Activated naive CD4-positive, alpha-beta T cell treated with anti-CD3 and anti-CD28 coated beads, Interleukin-2, amount 10 ng/mL, durations not matched to agents 7 days and 5 days (primary cell): ENCODE results near the gene CAMKK2.

Source experiments
- CTCF ChIA-PET: fragments of 350-600 bp; sonication (Branson Sonifier 250); formaldehyde crosslinking; loops from one replicate; lab custom pipeline; 2021; ENCODE audit warnings: antibody characterized with exemption; lab: Charles Lee
- DNase-seq: peaks from one replicate; pipeline ENCODE4 v3.0.0-alpha.2; 2020
- H3K27ac Mint-ChIP-seq: one replicate; pipeline ENCODE4 v1.8.0; 2021; ENCODE audit warnings: mild to moderate bottlenecking, moderate library complexity, mixed read lengths
- H3K27me3 Mint-ChIP-seq: one replicate; pipeline ENCODE4 v1.8.0; 2021; ENCODE audit warnings: mild to moderate bottlenecking, mixed read lengths
- H3K36me3 Mint-ChIP-seq: one replicate; pipeline ENCODE4 v1.8.0; 2021; ENCODE audit warnings: mixed read lengths
- H3K4me1 Mint-ChIP-seq: one replicate; pipeline ENCODE4 v1.8.0; 2021; ENCODE audit warnings: mixed read lengths
- H3K4me3 Mint-ChIP-seq: one replicate; pipeline ENCODE4 v1.8.0; 2021; ENCODE audit warnings: mild to moderate bottlenecking, moderate library complexity, mixed read lengths
- H3K9me3 Mint-ChIP-seq: one replicate; pipeline ENCODE4 v1.8.0; 2021; ENCODE audit warnings: mixed read lengths

The CAMKK2 gene

GRCh38 chr12:121296618-121297434 lies at the start of gene CAMKK2:
Gene CAMKK2 (minus strand): TSS chr12:121296709. CDS start chr12:121274526, 22,183 bp downstream.
- CTCF ChIA-PET = interaction anchor here (1.5 kb wide), 1 partner anchor 10 kb away, joined by 5 read pairs; no protein-coding TSS in a partner anchor
- H3K36me3 Mint-ChIP-seq = peaks cover 4% of the 10 kb centered on the region

GRCh38 chr12:121345151-121345815 lies 48.8 kb upstream of the CAMKK2 start:
- CTCF ChIA-PET = no interaction called here
- H3K4me3 Mint-ChIP-seq = no peak overlapping the region
- peaks cover 28% of the 10 kb centered on the region for H3K4me1 Mint-ChIP-seq
- H3K9me3 Mint-ChIP-seq = no peaks in the 10 kb centered on the region
- peak overlapping the region; percentile 47 for H3K27ac Mint-ChIP-seq
- no peak for DNase-seq
- no peaks in the 10 kb centered on the region for H3K27me3 Mint-ChIP-seq
- peaks cover 50% of the 10 kb centered on the region for H3K36me3 Mint-ChIP-seq

More at GRCh38 chr12:121296618-121297434, at the start of gene CAMKK2:
- no peaks in the 10 kb centered on the region for H3K9me3 Mint-ChIP-seq
- H3K27ac Mint-ChIP-seq = peak within 1 kb of the TSS; percentile 86
- H3K4me3 Mint-ChIP-seq = peak within 1 kb of the TSS; percentile 92
- peaks cover under 1% of the 10 kb centered on the region for H3K27me3 Mint-ChIP-seq
- DNase-seq = peak; percentile 91
- H3K4me1 Mint-ChIP-seq = peaks cover 46% of the 10 kb centered on the region

- Mint-ChIP-seq H3K27me3 (no peaks in the 10 kb centered on the region), H3K36me3 (peaks cover 55% of the 10 kb centered on the region), H3K9me3 (no peaks in the 10 kb centered on the region), H3K4me3 (no peak overlapping the region), H3K27ac (peak overlapping the region; percentile 45), H3K4me1 (peaks cover 31% of the 10 kb centered on the region)
- CTCF ChIA-PET = no interaction called here
- DNase-seq = no peak
These were observed 48.0 kb upstream of the CAMKK2 start for GRCh38 chr12:121344506-121344905.

GRCh38 chr12:121337416-121337815 lies 40.9 kb upstream of the CAMKK2 start:
- peaks cover 47% of the 10 kb centered on the region for H3K36me3 Mint-ChIP-seq
- H3K9me3 Mint-ChIP-seq = no peaks in the 10 kb centered on the region
- CTCF ChIA-PET = interaction anchor here (0.7 to 5.7 kb wide), 3 partner anchors 100 to 108 kb away, joined by 3 to 69 read pairs (median 3); no protein-coding TSS in a partner anchor

GRCh38 chr12:121334513-121335343 lies 38.2 kb upstream of the CAMKK2 start:
- CTCF ChIA-PET = interaction anchor here (0.6 to 5.7 kb wide), 19 partner anchors 10 to 235 kb away, joined by 3 to 69 read pairs (median 4); partner anchors contain the start of gene RNF34
- Mint-ChIP-seq H3K27ac (no peak overlapping the region), H3K4me3 (no peak overlapping the region), H3K36me3 (peaks cover 53% of the 10 kb centered on the region), H3K4me1 (peaks cover 3% of the 10 kb centered on the region), H3K27me3 (no peaks in the 10 kb centered on the region), H3K9me3 (no peaks in the 10 kb centered on the region)
- DNase-seq = no peak

More at GRCh38 chr12:121337416-121337815, 40.9 kb upstream of the CAMKK2 start:
- no peak for DNase-seq
- H3K4me3 Mint-ChIP-seq = no peak overlapping the region
- H3K4me1 Mint-ChIP-seq = peaks cover 11% of the 10 kb centered on the region
- H3K27me3 Mint-ChIP-seq = no peaks in the 10 kb centered on the region
- H3K27ac Mint-ChIP-seq = no peak overlapping the region

GRCh38 chr12:121333747-121334146 lies 37.2 kb upstream of the CAMKK2 start:
- H3K4me1 Mint-ChIP-seq = no peaks in the 10 kb centered on the region
- no peaks in the 10 kb centered on the region for H3K9me3 Mint-ChIP-seq
- no peaks in the 10 kb centered on the region for H3K27me3 Mint-ChIP-seq
- CTCF ChIA-PET = interaction anchor here (1.1 to 5.7 kb wide), 7 partner anchors 11 to 109 kb away, joined by 3 to 69 read pairs (median 6); partner anchors contain the start of gene RNF34
- H3K27ac Mint-ChIP-seq = no peak overlapping the region
- peaks cover 57% of the 10 kb centered on the region for H3K36me3 Mint-ChIP-seq
- no peak overlapping the region for H3K4me3 Mint-ChIP-seq
- DNase-seq = no peak

GRCh38 chr12:121331248-121331647 lies 34.7 kb upstream of the CAMKK2 start:
- H3K27ac Mint-ChIP-seq = no peak overlapping the region

GRCh38 chr12:121330692-121331091 lies 34.2 kb upstream of the CAMKK2 start:
- Mint-ChIP-seq H3K27me3 (no peaks in the 10 kb centered on the region), H3K9me3 (no peaks in the 10 kb centered on the region), H3K36me3 (peaks cover 77% of the 10 kb centered on the region), H3K4me1 (peaks cover 3% of the 10 kb centered on the region), H3K27ac (no peak overlapping the region), H3K4me3 (no peak overlapping the region)
- no peak for DNase-seq
- CTCF ChIA-PET = interaction anchor here (1.3 to 1.9 kb wide), 2 partner anchors 110 to 112 kb away, joined by 5 read pairs; no protein-coding TSS in a partner anchor

More at GRCh38 chr12:121331248-121331647, 34.7 kb upstream of the CAMKK2 start:
- Mint-ChIP-seq H3K4me1 (peaks cover 3% of the 10 kb centered on the region), H3K4me3 (no peak overlapping the region), H3K9me3 (no peaks in the 10 kb centered on the region), H3K36me3 (peaks cover 73% of the 10 kb centered on the region), H3K27me3 (no peaks in the 10 kb centered on the region)
- no peak for DNase-seq
- CTCF ChIA-PET = interaction anchor here (1.0 to 1.9 kb wide), 4 partner anchors 110 to 115 kb away, joined by 3 to 5 read pairs (median 4); no protein-coding TSS in a partner anchor

- Mint-ChIP-seq H3K4me3 (no peak overlapping the region), H3K27ac (no peak overlapping the region), H3K36me3 (peaks cover 72% of the 10 kb centered on the region), H3K27me3 (no peaks in the 10 kb centered on the region), H3K9me3 (no peaks in the 10 kb centered on the region), H3K4me1 (peaks cover 3% of the 10 kb centered on the region)
- DNase-seq = no peak
- CTCF ChIA-PET = interaction anchor here (1.3 kb wide), 1 partner anchor 113 kb away, joined by 5 read pairs; no protein-coding TSS in a partner anchor
These were observed 33.7 kb upstream of the CAMKK2 start for GRCh38 chr12:121330195-121330594.

- DNase-seq = no peak
- no peak overlapping the region for H3K4me3 Mint-ChIP-seq
- peaks cover 3% of the 10 kb centered on the region for H3K4me1 Mint-ChIP-seq
- H3K27me3 Mint-ChIP-seq = no peaks in the 10 kb centered on the region
- H3K27ac Mint-ChIP-seq = no peak overlapping the region
- H3K36me3 Mint-ChIP-seq = peaks cover 73% of the 10 kb centered on the region
- no peaks in the 10 kb centered on the region for H3K9me3 Mint-ChIP-seq
- CTCF ChIA-PET = no interaction called here
These were observed 32.1 kb upstream of the CAMKK2 start for GRCh38 chr12:121328620-121329019.

GRCh38 chr12:121326996-121327674 lies 30.6 kb upstream of the CAMKK2 start:
- peaks cover 72% of the 10 kb centered on the region for H3K36me3 Mint-ChIP-seq
- H3K4me1 Mint-ChIP-seq = peaks cover 3% of the 10 kb centered on the region
- H3K4me3 Mint-ChIP-seq = no peak overlapping the region
- H3K9me3 Mint-ChIP-seq = no peaks in the 10 kb centered on the region
- CTCF ChIA-PET = interaction anchor here (1.1 kb wide), 1 partner anchor 12 kb away, joined by 3 read pairs; no protein-coding TSS in a partner anchor
- H3K27me3 Mint-ChIP-seq = no peaks in the 10 kb centered on the region
- peak overlapping the region; percentile 56 for H3K27ac Mint-ChIP-seq
- DNase-seq = no peak

GRCh38 chr12:121325922-121326396 lies 29.4 kb upstream of the CAMKK2 start:
- Mint-ChIP-seq H3K4me1 (peaks cover 3% of the 10 kb centered on the region), H3K27me3 (no peaks in the 10 kb centered on the region), H3K9me3 (no peaks in the 10 kb centered on the region), H3K4me3 (no peak overlapping the region), H3K27ac (peak overlapping the region; percentile 6), H3K36me3 (peaks cover 65% of the 10 kb centered on the region)
- DNase-seq = no peak
- CTCF ChIA-PET = interaction anchor here (2.8 kb wide), 1 partner anchor 9 kb away, joined by 14 read pairs; no protein-coding TSS in a partner anchor

- no peak overlapping the region for H3K27ac Mint-ChIP-seq
- no peaks in the 10 kb centered on the region for H3K9me3 Mint-ChIP-seq
- H3K36me3 Mint-ChIP-seq = peaks cover 47% of the 10 kb centered on the region
- CTCF ChIA-PET = interaction anchor here (2.8 kb wide), 1 partner anchor 11 kb away, joined by 14 read pairs; no protein-coding TSS in a partner anchor
- peaks cover 3% of the 10 kb centered on the region for H3K4me1 Mint-ChIP-seq
- H3K27me3 Mint-ChIP-seq = no peaks in the 10 kb centered on the region
- no peak for DNase-seq
- no peak overlapping the region for H3K4me3 Mint-ChIP-seq
These were observed 27.4 kb upstream of the CAMKK2 start for GRCh38 chr12:121323908-121324307.
